Measurements from ENCODE around the gene PSMD7.
A peak's percentile ranks its signal among the peaks of the same experiment; 100 is the strongest.

The PSMD7 gene

GRCh38 chr16:74296432-74297144 lies at the start of gene PSMD7:
Gene PSMD7 (plus strand): TSS chr16:74296814. CDS start chr16:74296915, 101 bp downstream.
- Mint-ChIP-seq H3K9me3 (no peaks in the 10 kb centered on the region), H3K4me3 (peak within 1 kb of the TSS; percentile 83), H3K36me3 (peaks cover 56% of the 10 kb centered on the region), H3K27ac (peak within 1 kb of the TSS; percentile 97), H3K4me1 (peaks cover 17% of the 10 kb centered on the region)
- DNase-seq (ENCODE audit: low spot score in 2 of 2) (peak; percentile 80 to 95), ATAC-seq (peak; percentile 94)

GRCh38 chr16:74249254-74249653 lies 47.4 kb upstream of the PSMD7 start:
- no peaks in the 10 kb centered on the region for H3K9me3 Mint-ChIP-seq
- H3K27ac Mint-ChIP-seq, result no peak overlapping the region
- H3K4me1 Mint-ChIP-seq, result no peaks in the 10 kb centered on the region
- ATAC-seq, result no peak
- no peak for DNase-seq (ENCODE audit: low spot score in 2 of 2)
- no peaks in the 10 kb centered on the region for H3K36me3 Mint-ChIP-seq
- H3K4me3 Mint-ChIP-seq, result no peak overlapping the region

- DNase-seq (ENCODE audit: low spot score in 2 of 2) (no peak), ATAC-seq (no peak)
- no peaks in the 10 kb centered on the region for H3K9me3 Mint-ChIP-seq
- H3K27ac Mint-ChIP-seq, result no peak overlapping the region
- H3K36me3 Mint-ChIP-seq, result no peaks in the 10 kb centered on the region
- H3K4me3 Mint-ChIP-seq, result no peak overlapping the region
- no peaks in the 10 kb centered on the region for H3K4me1 Mint-ChIP-seq
Observed at GRCh38 chr16:74249846-74250245, 46.8 kb upstream of the PSMD7 start.

- no peak overlapping the region for H3K27ac Mint-ChIP-seq
- no peak for ATAC-seq
Observed at GRCh38 chr16:74252329-74252728, 44.3 kb upstream of the PSMD7 start.

GRCh38 chr16:74253161-74253938 lies 43.3 kb upstream of the PSMD7 start:
- no peak for ATAC-seq
- H3K27ac Mint-ChIP-seq, result no peak overlapping the region
- no peaks in the 10 kb centered on the region for H3K4me1 Mint-ChIP-seq

More at GRCh38 chr16:74252329-74252728, 44.3 kb upstream of the PSMD7 start:
- Mint-ChIP-seq H3K9me3 (no peaks in the 10 kb centered on the region), H3K36me3 (no peaks in the 10 kb centered on the region), H3K4me3 (no peak overlapping the region), H3K4me1 (no peaks in the 10 kb centered on the region)
- no peak for DNase-seq (ENCODE audit: low spot score in 2 of 2)

GRCh38 chr16:74257061-74257460 lies 39.6 kb upstream of the PSMD7 start:
- H3K4me3 Mint-ChIP-seq, result no peak overlapping the region
- DNase-seq (ENCODE audit: low spot score in 2 of 2) (no peak), ATAC-seq (no peak)
- H3K36me3 Mint-ChIP-seq, result no peaks in the 10 kb centered on the region
- no peak overlapping the region for H3K27ac Mint-ChIP-seq
- H3K9me3 Mint-ChIP-seq, result no peaks in the 10 kb centered on the region
- no peaks in the 10 kb centered on the region for H3K4me1 Mint-ChIP-seq

More at GRCh38 chr16:74253161-74253938, 43.3 kb upstream of the PSMD7 start:
- H3K9me3 Mint-ChIP-seq, result no peaks in the 10 kb centered on the region
- no peak overlapping the region for H3K4me3 Mint-ChIP-seq
- no peak for DNase-seq (ENCODE audit: low spot score in 2 of 2)
- no peaks in the 10 kb centered on the region for H3K36me3 Mint-ChIP-seq

- Mint-ChIP-seq H3K36me3 (no peaks in the 10 kb centered on the region), H3K27ac (no peak overlapping the region), H3K4me3 (no peak overlapping the region), H3K9me3 (no peaks in the 10 kb centered on the region), H3K4me1 (no peaks in the 10 kb centered on the region)
- ATAC-seq (no peak), DNase-seq (ENCODE audit: low spot score in 2 of 2) (no peak)
Observed at GRCh38 chr16:74261068-74261467, 35.5 kb upstream of the PSMD7 start.

- Mint-ChIP-seq H3K36me3 (no peaks in the 10 kb centered on the region), H3K4me1 (no peaks in the 10 kb centered on the region), H3K27ac (no peak overlapping the region), H3K9me3 (no peaks in the 10 kb centered on the region), H3K4me3 (no peak overlapping the region)
- DNase-seq (ENCODE audit: low spot score in 2 of 2) (no peak), ATAC-seq (no peak)
Observed at GRCh38 chr16:74264811-74265210, 31.8 kb upstream of the PSMD7 start.

- Mint-ChIP-seq H3K27ac (no peak overlapping the region), H3K9me3 (no peaks in the 10 kb centered on the region), H3K4me3 (no peak overlapping the region), H3K4me1 (no peaks in the 10 kb centered on the region), H3K36me3 (no peaks in the 10 kb centered on the region)
- ATAC-seq (no peak), DNase-seq (ENCODE audit: low spot score in 2 of 2) (no peak)
Observed at GRCh38 chr16:74268372-74268782, 28.2 kb upstream of the PSMD7 start.

GRCh38 chr16:74271872-74272271 lies 24.7 kb upstream of the PSMD7 start:
- Mint-ChIP-seq H3K27ac (no peak overlapping the region), H3K9me3 (no peaks in the 10 kb centered on the region), H3K4me3 (no peak overlapping the region)

GRCh38 chr16:74275031-74275636 lies 21.5 kb upstream of the PSMD7 start:
- H3K36me3 Mint-ChIP-seq, result no peaks in the 10 kb centered on the region
- no peak for DNase-seq (ENCODE audit: low spot score in 2 of 2)
- ATAC-seq, result no peak
- peaks cover 5% of the 10 kb centered on the region for H3K9me3 Mint-ChIP-seq
- no peak overlapping the region for H3K4me3 Mint-ChIP-seq
- H3K4me1 Mint-ChIP-seq, result no peaks in the 10 kb centered on the region
- H3K27ac Mint-ChIP-seq, result no peak overlapping the region

More at GRCh38 chr16:74271872-74272271, 24.7 kb upstream of the PSMD7 start:
- no peaks in the 10 kb centered on the region for H3K36me3 Mint-ChIP-seq
- DNase-seq (ENCODE audit: low spot score in 2 of 2), result no peak
- ATAC-seq, result no peak
- no peaks in the 10 kb centered on the region for H3K4me1 Mint-ChIP-seq

- no peak overlapping the region for H3K4me3 Mint-ChIP-seq
- DNase-seq (ENCODE audit: low spot score in 2 of 2) (no peak), ATAC-seq (no peak)
- no peak overlapping the region for H3K27ac Mint-ChIP-seq
- no peaks in the 10 kb centered on the region for H3K36me3 Mint-ChIP-seq
- peaks cover 5% of the 10 kb centered on the region for H3K9me3 Mint-ChIP-seq
- H3K4me1 Mint-ChIP-seq, result no peaks in the 10 kb centered on the region
Observed at GRCh38 chr16:74275711-74276110, 20.9 kb upstream of the PSMD7 start.

GRCh38 chr16:74277974-74278373 lies 18.6 kb upstream of the PSMD7 start:
- Mint-ChIP-seq H3K4me3 (no peak overlapping the region), H3K4me1 (no peaks in the 10 kb centered on the region)
- ATAC-seq, result no peak

GRCh38 chr16:74279266-74279665 lies 17.3 kb upstream of the PSMD7 start:
- no peak for ATAC-seq
- no peak overlapping the region for H3K27ac Mint-ChIP-seq
- H3K9me3 Mint-ChIP-seq, result peaks cover 5% of the 10 kb centered on the region
- no peaks in the 10 kb centered on the region for H3K4me1 Mint-ChIP-seq
- DNase-seq (ENCODE audit: low spot score in 2 of 2), result no peak
- no peak overlapping the region for H3K4me3 Mint-ChIP-seq
- H3K36me3 Mint-ChIP-seq, result no peaks in the 10 kb centered on the region

More at GRCh38 chr16:74277974-74278373, 18.6 kb upstream of the PSMD7 start:
- DNase-seq (ENCODE audit: low spot score in 2 of 2), result no peak
- peaks cover 5% of the 10 kb centered on the region for H3K9me3 Mint-ChIP-seq
- H3K27ac Mint-ChIP-seq, result no peak overlapping the region
- H3K36me3 Mint-ChIP-seq, result no peaks in the 10 kb centered on the region

- peaks cover 5% of the 10 kb centered on the region for H3K9me3 Mint-ChIP-seq
- no peak overlapping the region for H3K27ac Mint-ChIP-seq
- DNase-seq (ENCODE audit: low spot score in 2 of 2), result no peak
- H3K4me3 Mint-ChIP-seq, result no peak overlapping the region
- no peak for ATAC-seq
- no peaks in the 10 kb centered on the region for H3K4me1 Mint-ChIP-seq
- no peaks in the 10 kb centered on the region for H3K36me3 Mint-ChIP-seq
Observed at GRCh38 chr16:74279805-74280204, 16.8 kb upstream of the PSMD7 start.

Measured in stimulated activated effector memory CD8-positive, alpha-beta T cell treated with anti-CD3 and anti-CD28 coated beads, Interleukin-12 subunit alpha, Interleukin-12 subunit beta, amount 100 ng/mL, for 72 hours (primary cell).